Adrenal gland (tissue), 12 donors: ENCODE data around the gene RADIL. TPM values are rescaled to one million over a fixed set of nuclear protein-coding genes. Genes with fewer than 3 reads are reported as not detected.

Experiments
- DNase-seq, 7 donors: peaks; one replicate each; pipeline ENCODE4 v3.0.0-alpha.2; 2019 to 2020
- H3K27ac ChIP-seq, 5 donors: fragments of 200-600 bp; sonication (generic) in 4 of 5; 1 replicate in 3 of 5; 2 replicates in 2 of 5; pipeline versions ENCODE4 v1.5.1 to v1.8.0; 2016 to 2020; ENCODE audit warnings: mild to moderate bottlenecking in 1 of 5
- H3K27me3 ChIP-seq: fragments of 200-600 bp; 2 replicates; pipeline ENCODE4 v1.8.0; 2021
- H3K36me3 ChIP-seq, 2 donors: fragments of 200-600 bp; replicated peaks in 1 of 2; 1 replicate in 1 of 2; 2 replicates in 1 of 2; pipeline versions ENCODE4 v1.5.1 to v1.8.0; 2018 to 2022
- H3K4me1 ChIP-seq, 2 donors: fragments of 200-600 bp; replicated peaks in 1 of 2; 1 replicate in 1 of 2; 2 replicates in 1 of 2; pipeline versions ENCODE4 v1.5.1 to v1.8.0; 2018 to 2021
- H3K4me3 ChIP-seq, 4 donors: fragments of 200-600 bp; sonication (generic) in 3 of 4; one replicate each; pipeline ENCODE4 v1.5.1; 2016 to 2018
- H3K9me3 ChIP-seq, 3 donors: fragments of 200-600 bp; sonication (generic) in 1 of 3; replicated peaks in 1 of 3; 1 replicate in 2 of 3; 2 replicates in 1 of 3; pipeline versions ENCODE4 v1.5.1 to v1.8.0; 2016 to 2021
- CTCF ChIP-seq, 6 experiments: fragments of 450-650 bp in 4 of 6; fragments of 200-600 bp in 2 of 6; sonication (generic) in 1 of 6; IDR thresholded peaks; 1 replicate in 5 of 6; 2 replicates in 1 of 6; pipeline versions ENCODE4 v1.5.1 to v1.8.0; 2016 to 2021; ENCODE audit warnings: antibody characterized with exemption in 6 of 6, mild to moderate bottlenecking in 2 of 6, moderate library complexity in 1 of 6
- POLR2A ChIP-seq, 2 donors: fragments of 450-650 bp; IDR thresholded peaks; one replicate each; pipeline ENCODE4 v1.6.1; 2017; ENCODE audit warnings: antibody characterized with exemption in 2 of 2, mild to moderate bottlenecking in 2 of 2, moderate library complexity in 1 of 2
- WGBS, 4 donors: extraction: QIAGEN DNeasy Blood & Tissue Kit in 2 of 4; methylation state at CpG; one replicate each; pipeline versions ENCODE4 v1.1.5 to v1.1.7; 2013 to 2017; 5-methylcytosine and 5-hydroxymethylcytosine counted together
- intact Hi-C, 2 donors: fragments of 100-400 bp; cut with DNase I; formaldehyde crosslinking; loops; one replicate each; pipeline versions ENCODE4 v1.14.1 to v1.15.0; 2022 to 2023
- polyA plus RNA-seq, 3 donors: library from polyadenylated mRNA; stranded (reverse); fragments of 200-250 nt in 2 of 3; fragments of 350-450 nt in 1 of 3; fragmentation: Illumina TruSeq in 1 of 3; extraction: RNeasy Lipid Tissue Mini Kit (QIAGEN cat#74804) in 1 of 3; gene quantifications; one replicate each; pipeline ENCODE4 v1.2.3, GENCODE V29; 2013 to 2014
- total RNA-seq, 9 donors: library from RNA; depleted of rRNA in 4 of 9; stranded (reverse); fragments of >200 nt in 4 of 9; fragments of 120-200 nt in 1 of 9; fragmentation: NEBNext Ultra II Directional in 1 of 9; extraction: Animal tissue kit (Norgen Biotek cat#: 25700) in 1 of 9; gene quantifications; one replicate each; pipeline versions ENCODE4 v1.1.0 to v1.2.4, GENCODE V29; 2013 to 2023
- donor health status: healthy with polysubstance abuse.
- donor health status: Bipolar disorder and iron deficiency.
- donor health status: DM: yes; HTN: yes; CAD: no.
- donor health status: DM: no; HTN: no; CAD: no.
- donor health status: DM: no; HTN: no; CAD: no.
- donor health status: DM: yes; HTN: yes; CAD: no.

RADIL gene
- total and polyA plus RNA-seq, 12 donors: 0.16 to 7.8 (median 1.4) TPM

GRCh38 chr7:4764402-4765007 lies 119.0 kb downstream of the RADIL start:
- WGBS, 4 donors: 84 to 92% (median 86%) methylated on average over 18 to 35 of the region's 35 CpGs
- Histone ChIP-seq H3K9me3 (no peaks in the 10 kb centered on the region), H3K27ac (no peak overlapping the region), H3K4me3 (no peak overlapping the region), H3K36me3 (peaks cover 0 to 69% of the 10 kb centered on the region in 2 donors), H3K4me1 (peaks cover 0 to 12% of the 10 kb centered on the region in 2 donors), H3K27me3 (no peaks in the 10 kb centered on the region)
- DNase-seq: no peak
- intact Hi-C loops: no loop called here
- no peak for TF ChIP-seq POLR2A (IDR thresholded peaks at IDR 0.05)
- no peak for TF ChIP-seq CTCF (IDR thresholded peaks at IDR 0.05)

- Histone ChIP-seq H3K4me3 (no peak overlapping the region), H3K27ac (no peak overlapping the region), H3K9me3 (no peaks in the 10 kb centered on the region), H3K4me1 (peaks cover 0 to 5% of the 10 kb centered on the region in 2 donors), H3K27me3 (no peaks in the 10 kb centered on the region), H3K36me3 (peaks cover 0 to 76% of the 10 kb centered on the region in 2 donors)
- intact Hi-C loops: no loop called here
- no peak for DNase-seq
- 93 to 98% (median 94%) methylated on average over 17 to 21 of the region's 21 CpGs for WGBS, 4 donors
- TF ChIP-seq CTCF (IDR thresholded peaks at IDR 0.05) (no peak), POLR2A (IDR thresholded peaks at IDR 0.05) (no peak)
Observed at GRCh38 chr7:4763794-4764185, 119.7 kb downstream of the RADIL start.

- no peak for DNase-seq
- no peaks in the 10 kb centered on the region for H3K9me3 ChIP-seq
- intact Hi-C loops: no loop called here
- WGBS, 4 donors: 94 to 96% (median 95%) methylated on average over 11 to 32 of the region's 32 CpGs
- no peaks in the 10 kb centered on the region for H3K4me1 ChIP-seq
- TF ChIP-seq POLR2A (IDR thresholded peaks at IDR 0.05): no peak
- no peak for TF ChIP-seq CTCF (IDR thresholded peaks at IDR 0.05)
- H3K36me3 ChIP-seq: peaks cover 0 to 82% of the 10 kb centered on the region in 2 donors
- no peak overlapping the region for H3K27ac ChIP-seq
- H3K4me3 ChIP-seq: no peak overlapping the region
- H3K27me3 ChIP-seq: no peaks in the 10 kb centered on the region
Observed at GRCh38 chr7:4763091-4763793, 120.3 kb downstream of the RADIL start.

GRCh38 chr7:4762121-4763055 lies 121.1 kb downstream of the RADIL start:
- H3K27ac ChIP-seq: no peak overlapping the region
- intact Hi-C loops: no loop called here
- DNase-seq: no peak
- no peaks in the 10 kb centered on the region for H3K9me3 ChIP-seq
- TF ChIP-seq CTCF (IDR thresholded peaks at IDR 0.05) (no peak), POLR2A (IDR thresholded peaks at IDR 0.05) (no peak)
- H3K4me3 ChIP-seq: no peak overlapping the region
- 93 to 96% (median 93%) methylated on average over 30 to 54 of the region's 54 CpGs for WGBS, 4 donors
- H3K27me3 ChIP-seq: no peaks in the 10 kb centered on the region
- peaks cover 0 to 86% of the 10 kb centered on the region in 2 donors for H3K36me3 ChIP-seq
- H3K4me1 ChIP-seq: no peaks in the 10 kb centered on the region
